Activated gamma-delta T cell treated with anti-CD3 and anti-CD28 coated beads, Interleukin-2, amount 50 U/mL, for 16 hours (primary cell): ENCODE data around the gene CPNE5.

Experiments used
- DNase-seq: peaks from one replicate; pipeline ENCODE4 v3.0.0-alpha.2; 2020; ENCODE audit warnings: low read depth

CPNE5 gene

DNA sequence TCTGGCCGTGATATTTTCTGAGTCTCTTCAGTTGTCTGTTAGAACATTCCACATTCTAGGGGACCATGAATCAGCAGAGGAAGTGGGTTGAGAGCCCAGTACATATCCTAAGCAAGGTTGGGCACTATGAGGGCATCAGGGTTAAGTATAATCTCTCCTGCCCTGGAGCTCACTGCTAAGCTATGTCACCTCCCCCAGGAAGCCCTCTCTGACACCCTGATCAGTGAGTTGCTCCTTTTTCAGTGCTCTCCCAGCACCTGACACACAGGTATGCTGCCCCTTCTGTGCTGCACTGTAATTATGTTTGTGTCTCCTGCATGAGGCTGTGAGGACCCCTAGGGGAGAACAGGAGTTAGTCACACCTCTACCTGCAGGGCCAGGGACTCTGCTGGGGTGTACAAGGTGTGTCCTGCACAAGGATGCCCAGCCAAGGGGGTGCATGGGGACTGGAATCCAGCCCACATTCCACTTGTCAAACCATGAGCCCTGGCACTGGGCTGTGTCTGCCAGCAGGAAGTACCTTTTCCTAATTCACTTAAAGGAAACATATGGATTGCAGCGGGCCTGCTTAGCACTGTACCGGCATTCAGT lies 137.7 kb downstream of the CPNE5 start:
- no peak for DNase-seq

DNA sequence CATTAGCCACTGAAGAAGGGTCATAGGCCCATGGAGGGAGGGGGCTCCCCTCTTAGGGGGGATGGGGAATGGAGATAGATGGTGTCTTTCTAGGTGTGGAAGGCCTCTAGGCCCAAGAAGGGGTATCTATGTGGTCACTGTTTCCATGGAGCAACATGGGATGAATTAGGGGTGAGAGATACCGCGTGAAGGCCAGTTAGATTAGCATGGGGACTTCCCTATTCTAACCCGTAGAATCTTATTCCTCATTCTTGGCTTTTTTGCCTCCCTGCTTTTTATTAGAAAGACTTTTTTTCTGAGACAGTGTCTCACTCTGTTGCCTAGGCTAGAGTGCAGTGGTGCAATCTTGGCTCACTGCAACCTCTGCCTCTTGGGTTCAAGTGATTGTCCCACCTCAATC lies 138.4 kb downstream of the CPNE5 start:
- DNase-seq: no peak

- no peak for DNase-seq
Measured at GRCh38 chr6:36700071-36700812, 139.0 kb downstream of the CPNE5 start.

- DNase-seq: no peak
Measured at GRCh38 chr6:36699348-36699747, 139.9 kb downstream of the CPNE5 start.

- no peak for DNase-seq
Measured at GRCh38 chr6:36698871-36699271, 140.4 kb downstream of the CPNE5 start.

GRCh38 chr6:36698196-36698595 lies 141.0 kb downstream of the CPNE5 start:
- no peak for DNase-seq

- no peak for DNase-seq
Measured at GRCh38 chr6:36697481-36697903, 141.8 kb downstream of the CPNE5 start, which contains the start of gene RAB44. RAB44 (plus strand) TSS chr6:36697826; CDS start chr6:36704236, 6,410 bp downstream.

GRCh38 chr6:36695414-36695813 lies 143.8 kb downstream of the CPNE5 start:
- no peak for DNase-seq

- DNase-seq: no peak
Measured at GRCh38 chr6:36694616-36695015, 144.6 kb downstream of the CPNE5 start.

DNA sequence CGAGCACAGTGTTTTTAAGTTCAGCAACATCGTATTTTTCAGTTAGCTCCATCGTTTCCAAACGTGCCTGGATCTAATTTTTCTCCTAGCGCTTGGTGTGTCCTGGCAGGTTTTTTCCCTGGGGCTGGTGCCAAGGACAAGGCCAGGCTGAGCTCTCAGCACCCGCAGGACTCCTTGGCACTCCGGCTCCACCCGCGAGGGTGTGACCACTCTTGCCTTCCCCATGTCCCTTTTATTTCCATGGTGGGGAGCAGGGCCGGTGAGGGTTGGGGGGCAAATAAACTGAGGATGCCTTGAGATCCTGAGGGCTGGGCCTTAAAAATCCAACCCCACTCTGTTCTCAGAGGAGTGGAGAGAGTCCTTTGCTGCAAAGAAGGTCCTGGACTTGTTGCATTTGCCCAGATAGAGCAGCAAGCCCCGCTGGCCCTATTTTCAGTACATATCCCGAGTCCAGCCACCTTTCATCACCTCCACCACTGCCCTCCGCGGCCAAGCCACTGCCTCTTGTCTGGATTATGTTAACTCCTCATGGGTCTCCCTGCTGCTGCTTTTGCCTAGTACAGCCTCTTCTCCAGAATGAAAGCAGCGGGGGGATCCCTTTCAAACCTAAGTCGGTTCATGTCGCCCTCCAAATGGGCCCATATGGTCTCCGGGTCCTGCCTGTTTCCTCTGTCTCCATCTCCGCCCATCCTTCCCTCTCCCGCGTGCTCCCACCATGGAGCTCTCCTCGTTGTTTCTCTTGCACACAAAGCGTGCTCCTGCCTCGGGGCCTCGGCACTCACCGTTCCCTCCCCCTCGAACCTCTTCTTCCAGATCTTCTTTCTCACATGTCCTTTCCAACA lies 146.2 kb downstream of the CPNE5 start:
- no peak for DNase-seq

GRCh38 chr6:36692220-36692619 lies 147.0 kb downstream of the CPNE5 start:
- DNase-seq: no peak

DNA sequence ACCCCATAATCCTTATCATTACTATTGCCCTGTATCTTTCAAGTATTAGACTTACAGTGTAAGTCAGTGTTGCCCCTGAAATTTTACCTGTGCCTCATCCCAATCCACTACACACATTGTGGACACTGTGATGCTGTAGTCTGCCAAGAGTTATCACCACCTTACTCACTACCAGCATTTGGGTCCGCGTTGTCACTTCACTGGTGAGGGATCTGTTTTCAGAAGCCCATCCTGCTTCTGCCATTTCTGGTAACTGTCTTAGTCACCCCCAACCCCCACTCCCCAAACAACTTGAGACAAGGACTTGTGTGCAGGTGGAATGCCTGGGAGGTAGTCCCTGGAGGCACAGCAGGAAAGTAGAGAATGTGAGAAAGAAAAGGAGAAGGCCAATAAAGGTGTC lies 147.6 kb downstream of the CPNE5 start:
- no peak for DNase-seq

DNA sequence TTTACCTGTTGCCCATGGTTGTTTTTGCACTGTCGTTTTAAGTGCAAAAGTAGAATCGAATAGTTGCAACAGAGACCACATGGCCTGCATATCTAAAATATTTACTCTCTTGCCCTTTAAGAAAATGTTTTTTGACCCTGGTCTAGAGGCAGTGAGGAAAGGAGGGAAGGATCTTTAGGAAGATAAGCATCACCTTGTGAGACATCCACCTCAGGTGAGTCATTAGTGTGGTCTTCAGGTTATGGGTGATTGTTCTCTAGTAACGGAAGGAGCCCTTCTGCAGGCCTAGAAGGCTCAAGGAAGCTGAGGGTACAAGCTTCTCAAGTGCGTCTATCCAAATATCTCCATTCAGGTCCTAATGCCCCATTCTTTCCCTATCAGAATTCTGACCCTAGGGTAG lies 148.2 kb downstream of the CPNE5 start:
- no peak for DNase-seq
